ENCODE data around the gene UBXN2A.
"Not testable (repeated sequence)": the region's sequence is repeated elsewhere in the genome, so short reads cannot be mapped to it uniquely, and the experiment has no call there.

The UBXN2A gene

GRCh38 chr2:23944976-23945375, 4.7 kb downstream of the UBXN2A start:
- H3K27me3 ChIP-seq (ENCODE audit: insufficient read depth, low read length): no peaks in the 10 kb centered on the region
- peaks cover 39% of the 10 kb centered on the region for H3K79me2 ChIP-seq (ENCODE audit: insufficient read depth, low read length)
- H3K4me3 ChIP-seq (ENCODE audit: low read depth, low read length, poor library complexity, severe bottlenecking): no peak overlapping the region
- no peak overlapping the region for H3K27ac ChIP-seq (ENCODE audit: low read depth, low read length, poor library complexity, severe bottlenecking)
- H4K20me1 ChIP-seq (ENCODE audit: insufficient read depth, low read length): no peaks in the 10 kb centered on the region
- TF ChIP-seq CTCF (IDR thresholded peaks at IDR 0.05; ENCODE audit: low read length): no peak
- no peak for TF ChIP-seq EZH2 (IDR thresholded peaks at IDR 0.05; ENCODE audit: borderline replicate concordance, low read length)
- H3K9me3 ChIP-seq (ENCODE audit: low read length): no peaks in the 10 kb centered on the region
- peaks cover 3% of the 10 kb centered on the region; the same call in 1 of the 2 replicates for H3K36me3 ChIP-seq (ENCODE audit: insufficient read depth, low read length)
- H3K9me2 ChIP-seq (ENCODE audit: low read depth, low read length): no peaks in the 10 kb centered on the region
- H3F3A ChIP-seq (ENCODE audit: insufficient read depth, low read length): no peaks in the 10 kb centered on the region
- H2AFZ ChIP-seq (ENCODE audit: low read length): no peak overlapping the region
- H3K4me1 ChIP-seq (ENCODE audit: insufficient read depth, low read length, severe bottlenecking): peaks cover 21% of the 10 kb centered on the region
- no peak overlapping the region for H3K4me2 ChIP-seq (ENCODE audit: low read length)
- H3K9ac ChIP-seq (ENCODE audit: low read length): no peak overlapping the region

- Histone ChIP-seq H3K4me2 (ENCODE audit: low read length) (no peak overlapping the region), H3K36me3 (ENCODE audit: insufficient read depth, low read length) (peaks cover 3% of the 10 kb centered on the region; the same call in 1 of the 2 replicates), H3K27me3 (ENCODE audit: insufficient read depth, low read length) (no peaks in the 10 kb centered on the region), H3K79me2 (ENCODE audit: insufficient read depth, low read length) (peaks cover 28% of the 10 kb centered on the region), H3K27ac (ENCODE audit: low read depth, low read length, poor library complexity, severe bottlenecking) (no peak overlapping the region), H3K9me3 (ENCODE audit: low read length) (no peaks in the 10 kb centered on the region), H3K9ac (ENCODE audit: low read length) (no peak overlapping the region), H4K20me1 (ENCODE audit: insufficient read depth, low read length) (no peaks in the 10 kb centered on the region), H2AFZ (ENCODE audit: low read length) (no peak overlapping the region), H3F3A (ENCODE audit: insufficient read depth, low read length) (no peaks in the 10 kb centered on the region), H3K4me1 (ENCODE audit: insufficient read depth, low read length, severe bottlenecking) (peaks cover 12% of the 10 kb centered on the region), H3K4me3 (ENCODE audit: low read depth, low read length, poor library complexity, severe bottlenecking) (no peak overlapping the region), H3K9me2 (ENCODE audit: low read depth, low read length) (no peaks in the 10 kb centered on the region)
- TF ChIP-seq CTCF (IDR thresholded peaks at IDR 0.05; ENCODE audit: low read length): no peak
- TF ChIP-seq EZH2 (IDR thresholded peaks at IDR 0.05; ENCODE audit: borderline replicate concordance, low read length): no peak
Observed at GRCh38 chr2:23947350-23947749, 7.1 kb downstream of the UBXN2A start.

- H3K9me3 ChIP-seq (ENCODE audit: low read length); H3F3A ChIP-seq (ENCODE audit: insufficient read depth, low read length); H3K4me2 ChIP-seq (ENCODE audit: low read length); H3K4me1 ChIP-seq (ENCODE audit: insufficient read depth, low read length, severe bottlenecking); H3K36me3 ChIP-seq (ENCODE audit: insufficient read depth, low read length); H3K9ac ChIP-seq (ENCODE audit: low read length); H3K4me3 ChIP-seq (ENCODE audit: low read depth, low read length, poor library complexity, severe bottlenecking); H4K20me1 ChIP-seq (ENCODE audit: insufficient read depth, low read length); H3K9me2 ChIP-seq (ENCODE audit: low read depth, low read length); H2AFZ ChIP-seq (ENCODE audit: low read length); H3K27me3 ChIP-seq (ENCODE audit: insufficient read depth, low read length); H3K27ac ChIP-seq (ENCODE audit: low read depth, low read length, poor library complexity, severe bottlenecking): not testable (repeated sequence)
- peaks cover 27% of the 10 kb centered on the region for H3K79me2 ChIP-seq (ENCODE audit: insufficient read depth, low read length)
Observed at GRCh38 chr2:23952558-23952957, 12.3 kb downstream of the UBXN2A start.

GRCh38 chr2:23953625-23954024, 13.4 kb downstream of the UBXN2A start:
- no peaks in the 10 kb centered on the region for H4K20me1 ChIP-seq (ENCODE audit: insufficient read depth, low read length)
- H3K27me3 ChIP-seq (ENCODE audit: insufficient read depth, low read length): no peaks in the 10 kb centered on the region
- H3K9me2 ChIP-seq (ENCODE audit: low read depth, low read length): no peaks in the 10 kb centered on the region
- no peaks in the 10 kb centered on the region for H3K36me3 ChIP-seq (ENCODE audit: insufficient read depth, low read length)
- H3F3A ChIP-seq (ENCODE audit: insufficient read depth, low read length): no peaks in the 10 kb centered on the region
- no peak overlapping the region for H3K4me3 ChIP-seq (ENCODE audit: low read depth, low read length, poor library complexity, severe bottlenecking)
- H2AFZ ChIP-seq (ENCODE audit: low read length): no peak overlapping the region
- no peaks in the 10 kb centered on the region for H3K9me3 ChIP-seq (ENCODE audit: low read length)
- H3K4me2 ChIP-seq (ENCODE audit: low read length): no peak overlapping the region
- peaks cover 26% of the 10 kb centered on the region for H3K79me2 ChIP-seq (ENCODE audit: insufficient read depth, low read length)
- H3K27ac ChIP-seq (ENCODE audit: low read depth, low read length, poor library complexity, severe bottlenecking): no peak overlapping the region
- no peak overlapping the region for H3K9ac ChIP-seq (ENCODE audit: low read length)
- TF ChIP-seq CTCF (IDR thresholded peaks at IDR 0.05; ENCODE audit: low read length) (no peak), EZH2 (IDR thresholded peaks at IDR 0.05; ENCODE audit: borderline replicate concordance, low read length) (no peak)
- H3K4me1 ChIP-seq (ENCODE audit: insufficient read depth, low read length, severe bottlenecking): peaks cover 5% of the 10 kb centered on the region

All from OCI-LY1 (cell line).